Stimulated activated CD8-positive, alpha-beta memory T cell treated with anti-CD3 and anti-CD28 coated beads, Interleukin-7, amount 100 ng/mL, for 1 hour (primary cell): ENCODE data around the gene LTBP3.

Experiments used
- DNase-seq, 2 donors: peaks; one replicate each; pipeline ENCODE4 v3.0.0-alpha.2; 2020; ENCODE audit warnings: low read depth in 2 of 2

LTBP3 gene

DNA sequence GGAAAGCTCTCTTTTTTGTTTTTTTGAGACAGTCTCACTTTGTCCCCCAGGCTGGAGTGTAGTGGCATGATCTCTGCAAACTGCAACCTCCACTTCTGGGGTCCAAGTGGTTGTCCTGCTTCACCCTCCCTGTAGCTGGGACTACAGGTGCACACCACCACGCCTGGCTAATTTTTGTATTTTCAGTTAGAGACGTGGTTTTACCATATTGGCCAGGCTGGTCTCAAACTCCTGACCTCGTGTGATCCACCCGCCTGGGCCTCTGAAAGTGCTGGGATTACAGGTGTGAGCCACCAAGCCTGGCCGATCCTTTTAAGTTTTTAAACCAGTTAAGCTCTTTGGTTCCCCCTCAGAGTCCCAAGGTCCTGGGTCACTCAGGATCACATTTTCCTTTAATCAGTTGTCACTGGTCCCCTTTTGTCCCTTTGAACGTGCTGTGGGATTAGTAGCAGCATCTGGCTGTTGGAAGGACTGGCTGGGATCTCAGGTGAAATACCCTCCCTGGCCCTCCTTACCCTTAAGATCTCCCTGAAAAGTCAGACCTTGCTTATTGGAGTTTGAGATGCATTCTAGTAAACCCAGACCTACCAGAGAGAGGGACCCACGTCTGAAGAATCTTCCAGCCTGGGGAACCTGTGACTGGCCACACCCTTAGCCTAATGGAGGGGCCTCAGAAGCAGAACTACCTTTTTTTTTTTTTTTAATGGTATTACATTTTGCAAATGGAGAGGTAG is 51.2 kb downstream of the LTBP3 start:
- DNase-seq, result no peak

DNA sequence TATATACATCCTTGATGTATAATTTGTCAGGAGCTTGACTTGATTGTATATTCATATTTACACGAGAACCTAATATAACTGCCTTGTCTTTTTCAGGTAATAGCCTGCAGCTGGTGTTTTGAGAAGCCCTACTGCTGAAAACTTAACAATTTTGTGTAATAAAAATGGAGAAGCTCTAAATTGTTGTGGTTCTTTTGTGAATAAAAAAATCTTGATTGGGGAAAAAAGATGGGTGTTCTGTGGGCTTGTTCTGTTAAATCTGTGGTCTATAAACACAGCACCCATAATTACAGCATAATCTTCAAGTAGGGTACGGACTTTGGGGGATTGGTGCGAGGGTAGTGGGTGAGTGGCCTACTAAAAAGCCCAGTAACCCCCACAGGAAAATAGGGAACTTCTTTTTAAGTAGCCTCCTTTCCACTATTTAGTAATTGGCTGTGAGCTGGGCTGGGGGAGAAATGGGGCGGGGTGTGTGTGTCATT is 51.8 kb downstream of the LTBP3 start:
- DNase-seq, result no peak

DNA sequence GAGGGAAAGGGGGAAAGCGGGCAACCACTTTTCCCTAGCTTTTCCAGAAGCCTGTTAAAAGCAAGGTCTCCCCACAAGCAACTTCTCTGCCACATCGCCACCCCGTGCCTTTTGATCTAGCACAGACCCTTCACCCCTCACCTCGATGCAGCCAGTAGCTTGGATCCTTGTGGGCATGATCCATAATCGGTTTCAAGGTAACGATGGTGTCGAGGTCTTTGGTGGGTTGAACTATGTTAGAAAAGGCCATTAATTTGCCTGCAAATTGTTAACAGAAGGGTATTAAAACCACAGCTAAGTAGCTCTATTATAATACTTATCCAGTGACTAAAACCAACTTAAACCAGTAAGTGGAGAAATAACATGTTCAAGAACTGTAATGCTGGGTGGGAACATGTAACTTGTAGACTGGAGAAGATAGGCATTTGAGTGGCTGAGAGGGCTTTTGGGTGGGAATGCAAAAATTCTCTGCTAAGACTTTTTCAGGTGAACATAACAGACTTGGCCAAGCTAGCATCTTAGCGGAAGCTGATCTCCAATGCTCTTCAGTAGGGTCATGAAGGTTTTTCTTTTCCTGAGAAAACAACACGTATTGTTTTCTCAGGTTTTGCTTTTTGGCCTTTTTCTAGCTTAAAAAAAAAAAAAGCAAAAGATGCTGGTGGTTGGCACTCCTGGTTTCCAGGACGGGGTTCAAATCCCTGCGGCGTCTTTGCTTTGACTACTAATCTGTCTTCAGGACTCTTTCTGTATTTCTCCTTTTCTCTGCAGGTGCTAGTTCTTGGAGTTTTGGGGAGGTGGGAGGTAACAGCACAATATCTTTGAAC is 52.5 kb downstream of the LTBP3 start:
- no peak for DNase-seq

DNA sequence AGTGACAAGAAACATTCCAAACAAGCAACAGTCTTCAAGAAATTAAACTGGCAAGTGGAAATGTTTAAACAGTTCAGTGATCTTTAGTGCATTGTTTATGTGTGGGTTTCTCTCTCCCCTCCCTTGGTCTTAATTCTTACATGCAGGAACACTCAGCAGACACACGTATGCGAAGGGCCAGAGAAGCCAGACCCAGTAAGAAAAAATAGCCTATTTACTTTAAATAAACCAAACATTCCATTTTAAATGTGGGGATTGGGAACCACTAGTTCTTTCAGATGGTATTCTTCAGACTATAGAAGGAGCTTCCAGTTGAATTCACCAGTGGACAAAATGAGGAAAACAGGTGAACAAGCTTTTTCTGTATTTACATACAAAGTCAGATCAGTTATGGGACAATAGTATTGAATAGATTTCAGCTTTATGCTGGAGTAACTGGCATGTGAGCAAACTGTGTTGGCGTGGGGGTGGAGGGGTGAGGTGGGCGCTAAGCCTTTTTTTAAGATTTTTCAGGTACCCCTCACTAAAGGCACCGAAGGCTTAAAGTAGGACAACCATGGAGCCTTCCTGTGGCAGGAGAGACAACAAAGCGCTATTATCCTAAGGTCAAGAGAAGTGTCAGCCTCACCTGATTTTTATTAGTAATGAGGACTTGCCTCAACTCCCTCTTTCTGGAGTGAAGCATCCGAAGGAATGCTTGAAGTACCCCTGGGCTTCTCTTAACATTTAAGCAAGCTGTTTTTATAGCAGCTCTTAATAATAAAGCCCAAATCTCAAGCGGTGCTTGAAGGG is 53.3 kb downstream of the LTBP3 start:
- DNase-seq, result no peak

DNA sequence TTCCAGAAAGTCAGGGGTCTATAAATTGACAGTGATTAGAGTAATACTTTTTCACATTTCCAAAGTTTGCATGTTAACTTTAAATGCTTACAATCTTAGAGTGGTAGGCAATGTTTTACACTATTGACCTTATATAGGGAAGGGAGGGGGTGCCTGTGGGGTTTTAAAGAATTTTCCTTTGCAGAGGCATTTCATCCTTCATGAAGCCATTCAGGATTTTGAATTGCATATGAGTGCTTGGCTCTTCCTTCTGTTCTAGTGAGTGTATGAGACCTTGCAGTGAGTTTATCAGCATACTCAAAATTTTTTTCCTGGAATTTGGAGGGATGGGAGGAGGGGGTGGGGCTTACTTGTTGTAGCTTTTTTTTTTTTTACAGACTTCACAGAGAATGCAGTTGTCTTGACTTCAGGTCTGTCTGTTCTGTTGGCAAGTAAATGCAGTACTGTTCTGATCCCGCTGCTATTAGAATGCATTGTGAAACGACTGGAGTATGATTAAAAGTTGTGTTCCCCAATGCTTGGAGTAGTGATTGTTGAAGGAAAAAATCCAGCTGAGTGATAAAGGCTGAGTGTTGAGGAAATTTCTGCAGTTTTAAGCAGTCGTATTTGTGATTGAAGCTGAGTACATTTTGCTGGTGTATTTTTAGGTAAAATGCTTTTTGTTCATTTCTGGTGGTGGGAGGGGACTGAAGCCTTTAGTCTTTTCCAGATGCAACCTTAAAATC is 54.0 kb downstream of the LTBP3 start:
- no peak for DNase-seq

DNA sequence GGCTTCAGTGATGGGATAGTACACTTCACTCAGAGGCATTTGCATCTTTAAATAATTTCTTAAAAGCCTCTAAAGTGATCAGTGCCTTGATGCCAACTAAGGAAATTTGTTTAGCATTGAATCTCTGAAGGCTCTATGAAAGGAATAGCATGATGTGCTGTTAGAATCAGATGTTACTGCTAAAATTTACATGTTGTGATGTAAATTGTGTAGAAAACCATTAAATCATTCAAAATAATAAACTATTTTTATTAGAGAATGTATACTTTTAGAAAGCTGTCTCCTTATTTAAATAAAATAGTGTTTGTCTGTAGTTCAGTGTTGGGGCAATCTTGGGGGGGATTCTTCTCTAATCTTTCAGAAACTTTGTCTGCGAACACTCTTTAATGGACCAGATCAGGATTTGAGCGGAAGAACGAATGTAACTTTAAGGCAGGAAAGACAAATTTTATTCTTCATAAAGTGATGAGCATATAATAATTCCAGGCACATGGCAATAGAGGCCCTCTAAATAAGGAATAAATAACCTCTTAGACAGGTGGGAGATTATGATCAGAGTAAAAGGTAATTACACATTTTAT is 54.7 kb downstream of the LTBP3 start:
- DNase-seq, result no peak

DNA sequence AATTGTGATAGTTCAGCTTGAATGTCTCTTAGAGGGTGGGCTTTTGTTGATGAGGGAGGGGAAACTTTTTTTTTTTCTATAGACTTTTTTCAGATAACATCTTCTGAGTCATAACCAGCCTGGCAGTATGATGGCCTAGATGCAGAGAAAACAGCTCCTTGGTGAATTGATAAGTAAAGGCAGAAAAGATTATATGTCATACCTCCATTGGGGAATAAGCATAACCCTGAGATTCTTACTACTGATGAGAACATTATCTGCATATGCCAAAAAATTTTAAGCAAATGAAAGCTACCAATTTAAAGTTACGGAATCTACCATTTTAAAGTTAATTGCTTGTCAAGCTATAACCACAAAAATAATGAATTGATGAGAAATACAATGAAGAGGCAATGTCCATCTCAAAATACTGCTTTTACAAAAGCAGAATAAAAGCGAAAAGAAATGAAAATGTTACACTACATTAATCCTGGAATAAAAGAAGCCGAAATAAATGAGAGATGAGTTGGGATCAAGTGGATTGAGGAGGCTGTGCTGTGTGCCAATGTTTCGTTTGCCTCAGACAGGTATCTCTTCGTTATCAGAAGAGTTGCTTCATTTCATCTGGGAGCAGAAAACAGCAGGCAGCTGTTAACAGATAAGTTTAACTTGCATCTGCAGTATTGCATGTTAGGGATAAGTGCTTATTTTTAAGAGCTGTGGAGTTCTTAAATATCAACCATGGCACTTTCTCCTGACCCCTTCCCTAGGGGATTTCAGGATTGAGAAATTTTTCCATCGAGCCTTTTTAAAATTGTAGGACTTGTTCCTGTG is 55.4 kb downstream of the LTBP3 start:
- DNase-seq, result no peak

DNA sequence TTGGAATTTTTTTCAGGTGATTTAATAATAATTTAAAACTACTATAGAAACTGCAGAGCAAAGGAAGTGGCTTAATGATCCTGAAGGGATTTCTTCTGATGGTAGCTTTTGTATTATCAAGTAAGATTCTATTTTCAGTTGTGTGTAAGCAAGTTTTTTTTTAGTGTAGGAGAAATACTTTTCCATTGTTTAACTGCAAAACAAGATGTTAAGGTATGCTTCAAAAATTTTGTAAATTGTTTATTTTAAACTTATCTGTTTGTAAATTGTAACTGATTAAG is 55.9 kb downstream of the LTBP3 start:
- no peak for DNase-seq

DNA sequence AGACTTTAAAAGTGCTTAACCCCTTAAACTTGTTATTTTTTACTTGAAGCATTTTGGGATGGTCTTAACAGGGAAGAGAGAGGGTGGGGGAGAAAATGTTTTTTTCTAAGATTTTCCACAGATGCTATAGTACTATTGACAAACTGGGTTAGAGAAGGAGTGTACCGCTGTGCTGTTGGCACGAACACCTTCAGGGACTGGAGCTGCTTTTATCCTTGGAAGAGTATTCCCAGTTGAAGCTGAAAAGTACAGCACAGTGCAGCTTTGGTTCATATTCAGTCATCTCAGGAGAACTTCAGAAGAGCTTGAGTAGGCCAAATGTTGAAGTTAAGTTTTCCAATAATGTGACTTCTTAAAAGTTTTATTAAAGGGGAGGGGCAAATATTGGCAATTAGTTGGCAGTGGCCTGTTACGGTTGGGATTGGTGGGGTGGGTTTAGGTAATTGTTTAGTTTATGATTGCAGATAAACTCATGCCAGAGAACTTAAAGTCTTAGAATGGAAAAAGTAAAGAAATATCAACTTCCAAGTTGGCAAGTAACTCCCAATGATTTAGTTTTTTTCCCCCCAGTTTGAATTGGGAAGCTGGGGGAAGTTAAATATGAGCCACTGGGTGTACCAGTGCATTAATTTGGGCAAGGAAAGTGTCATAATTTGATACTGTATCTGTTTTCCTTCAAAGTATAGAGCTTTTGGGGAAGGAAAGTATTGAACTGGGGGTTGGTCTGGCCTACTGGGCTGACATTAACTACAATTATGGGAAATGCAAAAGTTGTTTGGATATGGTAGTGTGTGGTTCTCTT is 56.5 kb downstream of the LTBP3 start:
- no peak for DNase-seq

DNA sequence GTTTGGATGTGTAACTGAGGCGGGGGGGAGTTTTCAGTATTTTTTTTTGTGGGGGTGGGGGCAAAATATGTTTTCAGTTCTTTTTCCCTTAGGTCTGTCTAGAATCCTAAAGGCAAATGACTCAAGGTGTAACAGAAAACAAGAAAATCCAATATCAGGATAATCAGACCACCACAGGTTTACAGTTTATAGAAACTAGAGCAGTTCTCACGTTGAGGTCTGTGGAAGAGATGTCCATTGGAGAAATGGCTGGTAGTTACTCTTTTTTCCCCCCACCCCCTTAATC is 57.0 kb downstream of the LTBP3 start:
- DNase-seq, result no peak

DNA sequence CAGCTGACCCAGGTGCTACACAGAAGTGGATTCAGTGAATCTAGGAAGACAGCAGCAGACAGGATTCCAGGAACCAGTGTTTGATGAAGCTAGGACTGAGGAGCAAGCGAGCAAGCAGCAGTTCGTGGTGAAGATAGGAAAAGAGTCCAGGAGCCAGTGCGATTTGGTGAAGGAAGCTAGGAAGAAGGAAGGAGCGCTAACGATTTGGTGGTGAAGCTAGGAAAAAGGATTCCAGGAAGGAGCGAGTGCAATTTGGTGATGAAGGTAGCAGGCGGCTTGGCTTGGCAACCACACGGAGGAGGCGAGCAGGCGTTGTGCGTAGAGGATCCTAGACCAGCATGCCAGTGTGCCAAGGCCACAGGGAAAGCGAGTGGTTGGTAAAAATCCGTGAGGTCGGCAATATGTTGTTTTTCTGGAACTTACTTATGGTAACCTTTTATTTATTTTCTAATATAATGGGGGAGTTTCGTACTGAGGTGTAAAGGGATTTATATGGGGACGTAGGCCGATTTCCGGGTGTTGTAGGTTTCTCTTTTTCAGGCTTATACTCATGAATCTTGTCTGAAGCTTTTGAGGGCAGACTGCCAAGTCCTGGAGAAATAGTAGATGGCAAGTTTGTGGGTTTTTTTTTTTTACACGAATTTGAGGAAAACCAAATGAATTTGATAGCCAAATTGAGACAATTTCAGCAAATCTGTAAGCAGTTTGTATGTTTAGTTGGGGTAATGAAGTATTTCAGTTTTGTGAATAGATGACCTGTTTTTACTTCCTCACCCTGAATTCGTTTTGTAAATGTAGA is 57.6 kb downstream of the LTBP3 start:
- DNase-seq, result no peak

DNA sequence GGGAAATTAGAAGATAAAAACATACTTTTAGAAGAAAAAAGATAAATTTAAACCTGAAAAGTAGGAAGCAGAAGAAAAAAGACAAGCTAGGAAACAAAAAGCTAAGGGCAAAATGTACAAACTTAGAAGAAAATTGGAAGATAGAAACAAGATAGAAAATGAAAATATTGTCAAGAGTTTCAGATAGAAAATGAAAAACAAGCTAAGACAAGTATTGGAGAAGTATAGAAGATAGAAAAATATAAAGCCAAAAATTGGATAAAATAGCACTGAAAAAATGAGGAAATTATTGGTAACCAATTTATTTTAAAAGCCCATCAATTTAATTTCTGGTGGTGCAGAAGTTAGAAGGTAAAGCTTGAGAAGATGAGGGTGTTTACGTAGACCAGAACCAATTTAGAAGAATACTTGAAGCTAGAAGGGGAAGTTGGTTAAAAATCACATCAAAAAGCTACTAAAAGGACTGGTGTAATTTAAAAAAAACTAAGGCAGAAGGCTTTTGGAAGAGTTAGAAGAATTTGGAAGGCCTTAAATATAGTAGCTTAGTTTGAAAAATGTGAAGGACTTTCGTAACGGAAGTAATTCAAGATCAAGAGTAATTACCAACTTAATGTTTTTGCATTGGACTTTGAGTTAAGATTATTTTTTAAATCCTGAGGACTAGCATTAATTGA is 58.3 kb downstream of the LTBP3 start:
- no peak for DNase-seq

DNA sequence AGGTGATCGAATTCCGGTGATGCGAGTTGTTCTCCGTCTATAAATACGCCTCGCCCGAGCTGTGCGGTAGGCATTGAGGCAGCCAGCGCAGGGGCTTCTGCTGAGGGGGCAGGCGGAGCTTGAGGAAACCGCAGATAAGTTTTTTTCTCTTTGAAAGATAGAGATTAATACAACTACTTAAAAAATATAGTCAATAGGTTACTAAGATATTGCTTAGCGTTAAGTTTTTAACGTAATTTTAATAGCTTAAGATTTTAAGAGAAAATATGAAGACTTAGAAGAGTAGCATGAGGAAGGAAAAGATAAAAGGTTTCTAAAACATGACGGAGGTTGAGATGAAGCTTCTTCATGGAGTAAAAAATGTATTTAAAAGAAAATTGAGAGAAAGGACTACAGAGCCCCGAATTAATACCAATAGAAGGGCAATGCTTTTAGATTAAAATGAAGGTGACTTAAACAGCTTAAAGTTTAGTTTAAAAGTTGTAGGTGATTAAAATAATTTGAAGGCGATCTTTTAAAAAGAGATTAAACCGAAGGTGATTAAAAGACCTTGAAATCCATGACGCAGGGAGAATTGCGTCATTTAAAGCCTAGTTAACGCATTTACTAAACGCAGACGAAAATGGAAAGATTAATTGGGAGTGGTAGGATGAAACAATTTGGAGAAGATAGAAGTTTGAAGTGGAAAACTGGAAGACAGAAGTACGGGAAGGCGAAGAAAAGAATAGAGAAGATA is 59.0 kb downstream of the LTBP3 start, which contains the start of gene MALAT1:
TSS of gene MALAT1 (plus strand) at position 69 of the 736 bp plus-strand sequence.
- DNase-seq, result peak; percentile 88 to 93

DNA sequence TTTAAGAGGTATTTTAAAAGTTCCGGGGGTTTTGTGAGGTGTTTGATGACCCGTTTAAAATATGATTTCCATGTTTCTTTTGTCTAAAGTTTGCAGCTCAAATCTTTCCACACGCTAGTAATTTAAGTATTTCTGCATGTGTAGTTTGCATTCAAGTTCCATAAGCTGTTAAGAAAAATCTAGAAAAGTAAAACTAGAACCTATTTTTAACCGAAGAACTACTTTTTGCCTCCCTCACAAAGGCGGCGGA is 59.5 kb downstream of the LTBP3 start:
- DNase-seq, result no peak

DNA sequence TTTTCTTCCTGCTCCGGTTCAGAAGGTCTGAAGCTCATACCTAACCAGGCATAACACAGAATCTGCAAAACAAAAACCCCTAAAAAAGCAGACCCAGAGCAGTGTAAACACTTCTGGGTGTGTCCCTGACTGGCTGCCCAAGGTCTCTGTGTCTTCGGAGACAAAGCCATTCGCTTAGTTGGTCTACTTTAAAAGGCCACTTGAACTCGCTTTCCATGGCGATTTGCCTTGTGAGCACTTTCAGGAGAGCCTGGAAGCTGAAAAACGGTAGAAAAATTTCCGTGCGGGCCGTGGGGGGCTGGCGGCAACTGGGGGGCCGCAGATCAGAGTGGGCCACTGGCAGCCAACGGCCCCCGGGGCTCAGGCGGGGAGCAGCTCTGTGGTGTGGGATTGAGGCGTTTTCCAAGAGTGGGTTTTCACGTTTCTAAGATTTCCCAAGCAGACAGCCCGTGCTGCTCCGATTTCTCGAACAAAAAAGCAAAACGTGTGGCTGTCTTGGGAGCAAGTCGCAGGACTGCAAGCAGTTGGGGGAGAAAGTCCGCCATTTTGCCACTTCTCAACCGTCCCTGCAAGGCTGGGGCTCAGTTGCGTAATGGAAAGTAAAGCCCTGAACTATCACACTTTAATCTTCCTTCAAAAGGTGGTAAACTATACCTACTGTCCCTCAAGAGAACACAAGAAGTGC is 60.0 kb downstream of the LTBP3 start:
- DNase-seq, result peak in 1 of 2 donors; percentile 43

DNA sequence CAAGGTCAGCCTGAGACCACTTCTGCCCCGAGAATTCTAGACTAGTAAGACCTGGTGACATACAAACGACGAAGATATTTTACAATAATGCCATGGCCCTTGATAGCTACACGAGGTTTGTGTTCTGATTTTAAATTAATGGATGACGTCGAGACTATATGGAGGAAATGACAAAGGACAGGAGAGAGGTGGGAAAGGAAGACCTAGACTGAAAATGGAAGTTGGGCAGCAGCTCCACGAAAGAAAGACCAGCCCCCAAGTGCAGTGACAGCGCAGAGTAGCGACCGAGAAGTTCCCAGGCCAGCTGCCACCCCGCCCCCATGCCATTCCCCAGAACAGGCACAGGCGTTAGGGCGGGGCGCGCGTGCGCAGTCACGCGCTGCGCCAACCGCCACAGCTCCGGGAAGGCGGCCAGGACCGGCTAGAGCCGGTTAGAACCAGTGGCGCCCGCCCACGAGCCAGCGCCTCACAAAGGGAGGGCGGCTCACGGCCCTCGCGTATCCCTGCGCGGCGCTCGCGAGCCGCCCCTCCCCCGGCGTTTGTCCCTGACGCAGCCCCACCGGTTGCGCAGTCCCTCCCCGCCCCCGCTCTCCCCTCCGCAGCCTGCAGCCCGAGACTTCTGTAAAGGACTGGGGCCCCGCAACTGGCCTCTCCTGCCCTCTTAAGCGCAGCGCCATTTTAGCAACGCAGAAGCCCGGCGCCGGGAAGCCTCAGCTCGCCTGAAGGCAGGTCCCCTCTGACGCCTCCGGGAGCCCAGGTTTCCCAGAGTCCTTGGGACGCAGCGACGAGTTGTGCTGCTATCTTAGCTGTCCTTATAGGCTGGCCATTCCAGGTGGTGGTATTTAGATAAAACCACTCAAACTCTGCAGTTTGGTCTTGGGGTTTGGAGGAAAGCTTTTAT is 60.8 kb downstream of the LTBP3 start:
- DNase-seq, result peak; percentile 96 to 97
